SK-N-SH (cell line): ENCODE results near the gene ZNF462. TPM values are rescaled to one million over a fixed set of nuclear protein-coding genes. Genes with fewer than 3 reads are reported as not detected.

ENCODE experiments used
- CTCF ChIA-PET: fragments of 300-600, 350-600 bp; formaldehyde crosslinking; extraction: SDS; loops from one replicate; lab custom pipeline; 2021; lab: Yijun Ruan, JAX
- POLR2A ChIA-PET: fragments of 350-600 bp; sonication (Branson Sonifier 250); formaldehyde crosslinking; extraction: SDS; loops from one replicate; lab custom pipeline; 2020; ENCODE audit warnings: antibody characterized with exemption, inconsistent platforms; lab: Yijun Ruan, JAX
- DNase-seq: peaks from one replicate; pipeline ENCODE4 v3.0.0; 2012
- H2AFZ ChIP-seq: fragments of 200-600 bp; sonication (generic); 2 replicates; pipeline ENCODE4 v1.8.1; 2016; ENCODE audit warnings: antibody characterized with exemption, mild to moderate bottlenecking, low read depth
- H3F3A ChIP-seq: fragments of 200-600 bp; sonication (generic); replicated peaks from 2 replicates; pipeline ENCODE3; 2016; ENCODE audit warnings: antibody characterized with exemption, mild to moderate bottlenecking; ENCODE audit not compliant: insufficient read depth
- H3K27ac ChIP-seq, 2 experiments: fragments of 200-500 bp in 1 of 2; fragments of 200-600 bp in 1 of 2; sonication (Bioruptor generic) in 1 of 2; sonication (generic), shearing (Covaris generic) in 1 of 2; 2 replicates each; pipeline versions ENCODE4 v1.5.1 to v1.6.1; 2014 to 2016; ENCODE audit warnings: low read depth in 2 of 2, inconsistent platforms in 1 of 2, low read length in 1 of 2, mild to moderate bottlenecking in 1 of 2, mixed read lengths in 1 of 2
- H3K27me3 ChIP-seq: fragments of 200-600 bp; sonication (generic), shearing (Covaris generic); 2 replicates; pipeline ENCODE4 v1.6.1; 2016; ENCODE audit warnings: mixed run types; ENCODE audit not compliant: insufficient read depth
- H3K36me3 ChIP-seq, 2 experiments: fragments of 200-500 bp in 1 of 2; fragments of 200-600 bp in 1 of 2; sonication (Bioruptor generic) in 1 of 2; sonication (generic) in 1 of 2; replicated peaks in 1 of 2; 2 replicates each; pipeline versions ENCODE3 to v1.5.1; 2014 to 2016; ENCODE audit warnings: low read length in 1 of 2, mild to moderate bottlenecking in 1 of 2; ENCODE audit not compliant: insufficient read depth in 2 of 2, control insufficient read depth in 1 of 2
- H3K4me1 ChIP-seq, 2 experiments: fragments of 200-500 bp in 1 of 2; fragments of 200-600 bp in 1 of 2; sonication (Bioruptor generic) in 1 of 2; sonication (generic), shearing (Covaris generic) in 1 of 2; 2 replicates each; pipeline versions ENCODE4 v1.5.1 to v1.6.1; 2014 to 2016; ENCODE audit warnings: low read depth in 1 of 2, low read length in 1 of 2, mixed run types in 1 of 2; ENCODE audit not compliant: insufficient read depth in 2 of 2, control insufficient read depth in 1 of 2
- H3K4me2 ChIP-seq: fragments of 200-600 bp; sonication (generic), shearing (Covaris generic); 2 replicates; pipeline ENCODE4 v1.6.1; 2017; ENCODE audit warnings: mixed run types
- H3K4me3 ChIP-seq, 2 experiments: fragments of 200-500 bp in 1 of 2; fragments of 200-600 bp in 1 of 2; sonication (Bioruptor generic) in 1 of 2; sonication (generic), shearing (Covaris generic) in 1 of 2; 2 replicates each; pipeline versions ENCODE4 v1.5.1 to v1.8.1; 2014 to 2016; ENCODE audit warnings: low read depth in 2 of 2, inconsistent platforms in 1 of 2, low read length in 1 of 2, mild to moderate bottlenecking in 1 of 2, mixed read lengths in 1 of 2, moderate library complexity in 1 of 2
- H3K79me2 ChIP-seq: fragments of 200-600 bp; sonication (generic); 2 replicates; pipeline ENCODE4 v1.8.1; 2017; ENCODE audit warnings: mild to moderate bottlenecking; ENCODE audit not compliant: insufficient read depth
- H3K9ac ChIP-seq: fragments of 200-600 bp; sonication (generic); 2 replicates; pipeline ENCODE4 v1.6.1; 2017; ENCODE audit warnings: mixed run types
- H3K9me2 ChIP-seq: fragments of 200-600 bp; sonication (generic); 2 replicates; pipeline ENCODE4 v1.6.1; 2017; ENCODE audit warnings: mixed run types
- H3K9me3 ChIP-seq: fragments of 200-600 bp; sonication (generic); 2 replicates; pipeline ENCODE4 v1.6.1; 2017; ENCODE audit warnings: mixed run types, mild to moderate bottlenecking, moderate library complexity
- H4K20me1 ChIP-seq: fragments of 200-600 bp; sonication (generic); 2 replicates; pipeline ENCODE4 v1.6.1; 2017; ENCODE audit warnings: mild to moderate bottlenecking, mixed run types; ENCODE audit not compliant: insufficient read depth
- FOSL2 ChIP-seq: IDR thresholded peaks from 2 replicates; pipeline ENCODE4 v1.4.0; 2012; ENCODE audit warnings: low read depth, mild to moderate bottlenecking, moderate library complexity, borderline replicate concordance
- FOXJ3 ChIP-seq: sonication (generic); formaldehyde crosslinking; IDR thresholded peaks from 2 replicates; pipeline ENCODE4 v1.5.1; 2020; ENCODE audit warnings: mild to moderate bottlenecking, missing genetic modification reagents
- GABPA ChIP-seq: IDR thresholded peaks from 2 replicates; pipeline ENCODE4 v1.4.0; 2012; ENCODE audit warnings: low read depth, mild to moderate bottlenecking
- GATA2 ChIP-seq: sonication (generic); formaldehyde crosslinking; IDR thresholded peaks from 2 replicates; pipeline ENCODE4 v1.5.0; 2020; ENCODE audit warnings: mild to moderate bottlenecking, missing genetic modification reagents
- JUND ChIP-seq: IDR thresholded peaks from 2 replicates; pipeline ENCODE4 v1.4.0; 2012
- MXI1 ChIP-seq: IDR thresholded peaks from 2 replicates; pipeline ENCODE4 v1.6.1; 2012; ENCODE audit warnings: mild to moderate bottlenecking, low read depth, low read length, improper control_type of control experiment
- POLR2AphosphoS5 ChIP-seq: IDR thresholded peaks from 2 replicates; pipeline ENCODE4 v1.6.1; 2012; ENCODE audit warnings: low read depth, low read length
- RAD21 ChIP-seq: IDR thresholded peaks from 2 replicates; pipeline ENCODE4 v1.6.1; 2012; ENCODE audit warnings: mild to moderate bottlenecking, low read length
- SMC3 ChIP-seq: IDR thresholded peaks from 2 replicates; pipeline ENCODE4 v1.6.1; 2012; ENCODE audit warnings: low read depth, low read length, improper control_type of control experiment
- TAF1 ChIP-seq: IDR thresholded peaks from 2 replicates; pipeline ENCODE4 v1.6.1; 2012; ENCODE audit warnings: low read depth, mild to moderate bottlenecking, low read length, moderate library complexity, borderline replicate concordance
- TCF12 ChIP-seq: IDR thresholded peaks from 2 replicates; pipeline ENCODE4 v1.4.0; 2012
- TEAD4 ChIP-seq: IDR thresholded peaks from 2 replicates; pipeline ENCODE4 v1.4.0; 2012; ENCODE audit warnings: mild to moderate bottlenecking, borderline replicate concordance; ENCODE audit not compliant: insufficient read depth
- WGBS: methylation state at CpG from one replicate; pipeline ENCODE4 v1.1.6; 2017; ENCODE audit warnings: low lambda C conversion rate; 5-methylcytosine and 5-hydroxymethylcytosine counted together
- polyA plus RNA-seq, 3 experiments: library from polyadenylated mRNA; depleted of rRNA; stranded (reverse); fragments of >200 nt; gene quantifications; 2 replicates each; pipeline ENCODE4 v1.2.3, GENCODE V29; 2012
- TF ChIP-seq, protein P1 (sequence below): fragments of 150-350 bp; IDR thresholded peaks from 2 replicates; pipeline ENCODE4 v1.6.1; 2016; ENCODE audit warnings: mild to moderate bottlenecking, low read depth, low read length

Gene ZNF462
- polyA plus RNA-seq, 1 of the 3 experiments (the other 2 are of a cell fraction), result 5.2 TPM

DNA sequence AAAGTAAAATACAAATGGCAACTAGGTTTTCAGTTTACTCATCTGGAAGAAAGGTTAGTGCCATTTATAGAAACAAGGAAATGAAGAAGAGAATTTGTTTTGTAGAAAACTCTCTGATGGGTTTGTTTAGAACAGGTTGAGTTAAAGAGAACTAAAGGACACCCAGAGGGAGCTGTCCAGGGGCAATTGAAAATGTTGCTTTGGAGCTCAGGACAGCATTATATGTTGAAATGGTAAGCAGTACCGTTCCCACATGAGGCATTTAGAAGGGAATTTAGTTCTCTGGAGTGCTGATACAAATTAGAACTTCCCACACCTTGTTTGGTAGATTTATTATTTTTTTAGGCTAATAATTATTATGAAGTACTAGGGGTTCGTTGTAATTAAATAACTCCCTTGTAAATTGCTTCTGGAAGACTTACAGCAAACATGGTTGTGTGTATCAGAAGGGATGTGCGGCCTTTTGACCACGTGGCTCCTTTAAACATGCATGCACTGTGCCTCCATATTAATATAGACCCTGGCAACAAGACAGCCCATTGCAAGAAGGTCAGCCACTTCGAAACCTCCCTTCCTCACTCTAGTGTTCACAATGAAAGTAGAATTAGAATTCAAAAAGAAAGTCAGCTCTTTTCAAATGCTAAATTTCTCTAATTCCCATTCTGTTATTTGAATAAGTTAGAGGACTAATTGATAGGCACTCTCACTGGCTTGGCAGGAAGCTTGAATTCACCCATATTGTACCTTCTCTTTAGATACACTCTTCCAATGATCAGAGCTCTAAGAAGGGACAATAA, 71.7 kb downstream of the ZNF462 start:
- H3K36me3 ChIP-seq, result peaks cover 56 to 93% of the 10 kb centered on the region in 2 experiments
- H3K27me3 ChIP-seq, result no peaks in the 10 kb centered on the region
- H4K20me1 ChIP-seq, result no peaks in the 10 kb centered on the region
- H3K9me3 ChIP-seq, result no peaks in the 10 kb centered on the region
- H3K9me2 ChIP-seq, result no peaks in the 10 kb centered on the region; the same call in 1 of the 2 replicates
- CTCF ChIA-PET, result no interaction called here
- WGBS, result 89% methylated on average over 5 of the region's 5 CpGs
- H3K4me1 ChIP-seq, result no peaks in the 10 kb centered on the region
- no peak overlapping the region for H3K4me3 ChIP-seq
- H3K4me2 ChIP-seq, result no peak overlapping the region
- no peaks in the 10 kb centered on the region for H3K79me2 ChIP-seq
- H3K27ac ChIP-seq, result no peak overlapping the region; a peak in 1 of 4 replicates
- H2AFZ ChIP-seq, result no peak overlapping the region
- DNase-seq, result no peak
- POLR2A ChIA-PET, result no interaction called here
- no peak overlapping the region for H3K9ac ChIP-seq
- H3F3A ChIP-seq, result no peaks in the 10 kb centered on the region
- TF ChIP-seq MXI1 (no peak), RAD21 (no peak), FOXJ3 (CRISPR knock-in tag) (no peak), JUND (no peak), SMC3 (no peak), POLR2AphosphoS5 (no peak), TCF12 (no peak), TAF1 (no peak), FOSL2 (no peak), GATA2 (CRISPR knock-in tag) (no peak), GABPA (no peak)
- TF ChIP-seq, all 33 proteins: peak for 0

GRCh38 chr9:106936680-106937079, 73.7 kb downstream of the ZNF462 start:
- 98% methylated on average over 3 of the region's 3 CpGs for WGBS
- no peaks in the 10 kb centered on the region; the same call in 1 of the 2 replicates for H3K9me2 ChIP-seq
- H3K4me3 ChIP-seq, result no peak overlapping the region
- no peak overlapping the region; a peak in 1 of 4 replicates for H3K27ac ChIP-seq
- H3K79me2 ChIP-seq, result no peaks in the 10 kb centered on the region
- TF ChIP-seq TEAD4, result no peak
- TF ChIP-seq, protein P1, sequence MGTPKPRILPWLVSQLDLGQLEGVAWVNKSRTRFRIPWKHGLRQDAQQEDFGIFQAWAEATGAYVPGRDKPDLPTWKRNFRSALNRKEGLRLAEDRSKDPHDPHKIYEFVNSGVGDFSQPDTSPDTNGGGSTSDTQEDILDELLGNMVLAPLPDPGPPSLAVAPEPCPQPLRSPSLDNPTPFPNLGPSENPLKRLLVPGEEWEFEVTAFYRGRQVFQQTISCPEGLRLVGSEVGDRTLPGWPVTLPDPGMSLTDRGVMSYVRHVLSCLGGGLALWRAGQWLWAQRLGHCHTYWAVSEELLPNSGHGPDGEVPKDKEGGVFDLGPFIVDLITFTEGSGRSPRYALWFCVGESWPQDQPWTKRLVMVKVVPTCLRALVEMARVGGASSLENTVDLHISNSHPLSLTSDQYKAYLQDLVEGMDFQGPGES, result no peak
- peaks cover 66 to 93% of the 10 kb centered on the region in 2 experiments for H3K36me3 ChIP-seq
- no peak overlapping the region for H3K4me2 ChIP-seq
- no peaks in the 10 kb centered on the region for H3F3A ChIP-seq
- no peak for DNase-seq
- H3K9me3 ChIP-seq, result no peaks in the 10 kb centered on the region
- H3K27me3 ChIP-seq, result no peaks in the 10 kb centered on the region
- ChIA-PET CTCF (no interaction called here), POLR2A (no interaction called here)
- H4K20me1 ChIP-seq, result no peaks in the 10 kb centered on the region
- H3K9ac ChIP-seq, result no peak overlapping the region
- no peak overlapping the region for H2AFZ ChIP-seq
- no peaks in the 10 kb centered on the region for H3K4me1 ChIP-seq
